HG02642 (cell line): ENCODE data around the gene SP3.

Experiments
- ATAC-seq: cut with Tn5 transposase; IDR thresholded peaks from one replicate; pipeline ENCODE4 v1.9.1; 2021; ENCODE audit warnings: mild to moderate bottlenecking; ENCODE audit not compliant: unreplicated experiment, poor library complexity

The SP3 gene

DNA sequence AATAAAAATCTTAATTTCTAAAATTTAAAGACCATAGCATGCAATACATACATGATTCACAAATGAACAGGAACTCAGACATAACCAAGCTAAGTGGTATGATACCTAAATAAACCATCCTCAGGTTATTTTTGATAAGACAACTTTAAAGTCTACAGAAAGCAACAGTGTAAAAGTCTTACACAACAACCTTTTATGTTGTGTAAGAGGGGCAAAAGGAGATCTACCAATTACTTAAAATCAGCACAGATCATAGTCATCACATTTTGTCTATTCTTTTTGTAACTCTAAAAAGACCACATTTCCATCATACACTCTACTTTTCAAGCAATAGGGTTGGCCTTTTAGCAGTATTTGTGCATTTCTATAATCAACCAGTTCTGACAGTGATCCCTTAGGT, 16.3 kb downstream of the SP3 start:
- no peak for ATAC-seq

DNA sequence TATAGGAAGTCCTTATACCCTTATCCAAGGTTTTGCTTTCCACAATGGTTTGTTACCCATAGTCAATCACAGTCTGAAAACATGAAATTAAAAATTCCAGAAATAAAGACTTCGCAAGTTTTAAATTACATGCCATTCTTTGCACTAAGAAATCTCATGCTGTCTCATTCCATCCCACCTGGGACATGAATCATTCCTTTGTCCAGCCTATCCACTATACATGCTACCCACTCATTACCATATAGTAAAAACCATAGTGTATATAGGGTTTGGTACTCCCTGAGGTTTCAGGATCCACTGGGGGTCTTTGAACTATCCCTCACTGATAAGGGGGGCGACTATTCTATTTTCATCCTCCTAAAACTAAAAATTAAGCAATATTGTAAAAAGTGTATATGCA, 17.0 kb downstream of the SP3 start:
- no peak for ATAC-seq

DNA sequence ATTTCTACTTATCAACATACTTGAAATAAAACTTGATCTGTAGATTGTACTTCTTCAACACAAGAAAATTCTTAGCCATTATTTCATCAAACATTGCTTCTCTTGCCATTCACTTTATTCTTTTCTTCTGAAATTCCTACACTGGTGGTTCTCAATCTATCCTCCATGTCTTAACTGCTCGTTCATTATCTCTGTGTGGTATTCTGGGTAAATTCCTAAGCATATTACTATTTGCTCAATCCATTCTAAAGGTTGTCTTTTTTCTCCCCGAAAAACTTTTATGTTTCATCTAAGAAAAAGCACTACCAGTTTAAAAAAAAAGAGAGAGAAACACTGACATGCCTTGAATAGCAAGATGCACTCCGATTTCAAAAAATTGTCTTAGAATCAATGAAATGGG, 18.0 kb downstream of the SP3 start:
- no peak for ATAC-seq

DNA sequence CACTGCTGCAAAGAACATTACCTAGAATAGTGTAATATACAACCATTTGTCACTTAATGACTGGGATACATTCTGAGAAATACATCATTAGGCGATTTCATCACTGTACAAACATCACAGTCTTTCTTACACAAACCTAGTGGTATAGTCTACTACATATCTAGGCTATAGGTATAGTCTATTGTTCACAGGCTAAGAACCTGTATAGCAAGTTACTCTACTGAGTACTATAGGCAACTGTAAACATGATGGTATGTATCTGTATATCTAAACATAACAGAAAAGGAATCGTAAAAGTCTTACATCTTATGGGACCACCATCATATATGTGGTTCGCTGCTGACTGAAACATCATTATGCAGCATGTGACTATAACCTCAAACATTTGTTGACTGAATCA, 21.4 kb downstream of the SP3 start:
- no peak for ATAC-seq

DNA sequence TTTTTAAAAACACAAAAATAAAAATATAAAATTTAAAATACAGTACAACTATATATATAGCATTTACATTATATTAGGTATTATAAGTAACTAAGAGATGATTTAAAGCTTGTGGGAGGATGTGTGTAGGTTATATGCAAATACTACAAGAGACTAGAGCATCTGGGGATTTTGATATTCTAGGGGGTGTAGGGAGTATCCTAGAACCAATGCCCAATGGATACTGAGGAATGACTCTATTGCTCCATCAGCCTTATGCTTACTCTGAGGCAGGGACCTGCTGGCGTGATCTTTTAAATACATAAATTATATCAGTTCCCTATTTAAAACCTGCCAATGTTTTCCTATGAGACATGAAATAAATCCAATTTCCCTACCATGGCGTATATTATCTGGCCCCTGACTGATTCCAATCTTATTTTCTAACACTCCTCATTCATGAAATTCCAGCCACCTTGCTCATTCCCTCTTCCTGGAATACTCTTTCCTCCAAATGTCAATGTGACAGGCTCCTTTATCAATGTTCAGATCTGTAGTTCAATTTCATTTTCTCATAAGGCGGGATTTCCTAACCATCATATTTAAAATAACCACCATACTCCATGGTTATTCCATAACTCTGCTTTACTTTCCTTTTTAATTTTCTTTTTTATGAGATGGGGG, 22.2 kb downstream of the SP3 start:
- ATAC-seq = no peak

DNA sequence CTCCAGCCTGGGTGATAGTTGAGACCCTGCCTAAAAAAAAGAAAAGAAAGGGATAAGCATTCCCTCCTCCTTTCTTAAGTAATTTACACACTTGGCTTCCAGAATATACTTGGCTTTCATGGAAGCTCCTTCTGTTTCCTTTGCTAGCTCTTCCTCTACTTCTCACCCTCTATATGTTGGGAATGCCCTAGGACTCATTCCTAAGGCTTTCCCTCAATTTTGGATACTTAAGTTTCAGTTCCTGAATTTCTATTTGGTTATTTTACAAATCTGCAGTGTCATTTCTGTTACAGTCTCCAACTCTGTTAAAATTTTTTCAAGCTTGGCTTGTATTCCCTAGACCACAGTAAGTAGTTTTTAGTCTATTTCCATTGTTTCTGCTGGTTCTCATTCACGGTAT, 23.6 kb downstream of the SP3 start:
- ATAC-seq = no peak

DNA sequence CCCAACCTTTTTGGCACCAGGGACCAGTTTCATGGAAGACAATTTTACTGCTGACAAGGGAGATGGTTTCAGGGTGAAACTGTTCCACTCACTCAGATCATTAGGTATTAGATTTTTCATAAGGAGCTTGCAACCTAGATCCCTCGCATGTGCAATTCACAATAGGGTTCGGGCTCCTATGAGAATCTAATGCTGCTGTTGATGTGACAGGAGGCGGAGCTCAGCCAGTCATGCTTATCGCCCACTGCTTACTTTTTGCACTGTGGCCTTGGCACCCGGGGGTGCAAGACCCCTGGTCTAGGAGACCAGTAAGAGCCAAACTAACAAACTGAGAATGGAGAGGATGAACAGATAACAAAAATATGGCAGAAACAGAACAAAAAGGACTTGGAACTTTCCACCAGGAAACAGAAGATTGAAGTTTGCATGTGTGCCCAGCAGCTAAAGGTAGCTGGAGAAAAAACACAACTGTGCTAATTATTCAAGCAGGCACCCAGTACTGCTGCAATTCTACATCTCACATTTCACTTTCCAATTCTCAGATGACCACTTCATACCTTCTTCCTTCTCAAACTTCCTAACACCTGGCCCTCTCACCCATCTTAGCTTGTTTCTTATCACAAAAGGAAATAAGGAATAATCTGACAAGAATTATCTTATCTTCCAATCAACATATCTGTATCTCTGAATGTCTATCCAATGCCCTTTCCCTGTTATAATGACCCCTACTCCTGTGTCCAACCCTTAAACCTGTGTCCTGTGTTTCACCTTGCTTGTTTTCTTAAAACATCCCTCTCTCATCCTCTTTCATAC, 24.8 kb downstream of the SP3 start:
- no peak for ATAC-seq

DNA sequence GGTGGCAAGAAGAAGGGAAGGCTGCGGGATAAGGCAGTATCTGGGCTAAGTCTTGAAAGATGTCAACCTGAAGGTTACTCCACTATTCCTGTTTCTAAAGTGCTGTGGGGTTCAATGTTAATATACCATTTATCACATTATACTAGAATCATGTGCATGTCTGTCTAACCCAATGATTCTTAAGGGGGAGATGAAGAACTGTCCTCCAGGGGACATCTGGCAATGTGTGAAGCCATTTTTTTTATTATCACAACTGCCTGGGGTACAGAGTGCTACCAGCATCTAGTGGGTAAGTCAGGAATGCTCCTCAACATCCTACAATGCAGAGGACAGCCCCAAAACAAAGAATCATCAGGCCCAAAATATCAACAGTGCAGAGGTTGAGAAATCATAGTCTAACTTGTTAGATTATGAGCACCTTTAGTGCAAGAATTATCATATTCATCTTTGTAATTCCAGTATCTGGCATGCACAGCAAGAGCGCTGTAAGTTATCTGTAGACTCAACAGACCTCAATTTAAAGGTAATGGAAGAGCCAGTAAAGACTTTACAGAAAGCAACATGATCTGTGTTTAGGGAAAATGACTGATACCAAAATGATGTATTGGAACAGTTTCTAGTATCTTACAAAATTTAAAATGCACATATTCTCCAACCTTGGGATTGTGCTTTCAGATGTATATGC, 26.3 kb downstream of the SP3 start:
- ATAC-seq = no peak

DNA sequence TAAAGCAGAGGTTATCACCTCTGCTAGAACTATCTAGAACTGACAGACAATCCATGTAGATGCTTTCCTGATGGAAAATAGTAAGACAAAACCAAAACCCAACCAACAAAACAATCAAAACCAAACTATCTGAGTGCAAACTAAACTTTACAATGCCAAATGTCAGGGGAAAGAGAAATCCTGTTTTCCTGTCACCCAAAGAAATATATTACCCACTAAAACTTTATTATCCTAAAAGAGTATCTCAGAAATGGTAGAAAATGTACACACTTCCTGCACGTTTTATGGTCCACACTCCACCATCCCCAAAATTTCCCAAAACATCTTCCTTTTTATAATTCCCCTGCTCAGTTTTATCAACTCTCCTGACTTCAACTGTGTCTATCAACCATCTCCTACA, 29.9 kb downstream of the SP3 start:
- no peak for ATAC-seq

DNA sequence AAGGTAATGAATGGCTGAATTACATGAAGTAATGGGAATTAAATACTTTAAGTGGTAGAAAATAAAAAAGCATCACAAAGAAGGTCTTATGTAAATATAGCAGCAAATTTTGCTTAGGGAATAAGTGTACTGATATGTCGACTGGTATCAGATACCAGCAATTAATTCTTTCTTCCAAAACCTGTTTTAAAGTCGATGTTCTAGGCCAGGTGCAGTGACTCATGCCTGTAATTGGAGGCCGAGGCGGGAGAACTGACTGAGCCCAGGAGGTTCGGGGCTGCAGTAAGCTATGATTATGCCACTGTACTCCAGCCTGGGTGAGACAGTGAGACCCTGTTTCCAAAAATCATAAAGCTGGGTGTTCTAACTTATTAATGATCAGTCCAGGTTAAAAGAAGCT, 30.3 kb downstream of the SP3 start:
- no peak for ATAC-seq

DNA sequence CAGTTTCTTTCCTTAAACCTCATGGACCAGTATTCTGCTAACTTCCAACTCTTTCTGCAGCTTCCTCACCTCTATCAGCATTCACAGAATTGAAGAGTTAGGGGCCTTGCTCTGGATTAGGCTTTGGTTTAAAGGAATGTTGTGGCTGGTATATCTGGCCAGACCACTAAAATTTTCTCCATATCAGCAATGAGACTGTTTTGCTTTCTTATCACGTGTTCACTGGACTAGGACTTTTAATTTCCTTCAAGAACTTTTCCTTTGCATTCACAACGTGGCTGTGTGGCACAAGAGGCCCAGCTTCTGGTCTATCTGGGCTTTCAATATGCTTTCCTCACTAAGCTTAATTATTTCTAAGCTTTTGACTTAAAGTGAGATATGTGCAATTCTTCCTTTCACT, 33.4 kb downstream of the SP3 start:
- ATAC-seq = no peak

DNA sequence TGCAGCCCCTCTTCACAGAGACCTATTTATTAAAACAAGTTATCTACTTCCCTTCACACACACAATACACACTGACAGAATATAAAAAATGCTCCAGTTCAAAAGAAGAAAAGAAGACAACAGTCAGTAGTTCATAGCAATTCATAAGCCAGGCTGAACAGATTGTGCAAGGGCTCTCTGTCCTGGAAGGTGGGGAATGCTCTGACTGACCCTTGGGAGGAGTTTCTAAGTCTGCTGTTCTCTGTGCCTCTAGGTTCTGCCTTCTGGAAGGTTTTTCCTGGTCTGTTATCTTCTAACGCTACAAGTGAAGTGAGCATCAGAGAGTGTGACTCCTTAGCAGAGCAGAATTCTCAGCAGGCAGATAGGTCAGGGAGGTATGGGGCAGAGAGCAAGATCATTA, 35.7 kb downstream of the SP3 start:
- ATAC-seq = no peak

DNA sequence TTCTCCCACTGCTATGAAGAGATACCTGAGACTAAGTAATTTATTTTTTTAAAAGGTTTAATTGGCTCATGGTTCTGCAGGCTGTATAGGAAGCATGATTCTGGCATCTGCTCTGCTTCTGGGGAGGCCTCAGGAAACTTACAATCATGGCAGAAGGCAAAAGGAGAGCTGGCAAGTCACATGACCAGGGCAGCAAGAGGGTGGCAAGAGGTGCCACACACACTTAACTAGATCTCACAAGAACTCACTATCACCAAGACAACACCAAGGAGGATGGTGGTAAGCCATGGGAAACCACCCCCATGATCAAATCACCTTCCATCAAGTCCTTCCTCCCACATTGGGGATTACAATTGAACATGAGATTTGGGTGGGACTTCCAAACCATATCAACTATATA, 38.3 kb downstream of the SP3 start:
- no peak for ATAC-seq

DNA sequence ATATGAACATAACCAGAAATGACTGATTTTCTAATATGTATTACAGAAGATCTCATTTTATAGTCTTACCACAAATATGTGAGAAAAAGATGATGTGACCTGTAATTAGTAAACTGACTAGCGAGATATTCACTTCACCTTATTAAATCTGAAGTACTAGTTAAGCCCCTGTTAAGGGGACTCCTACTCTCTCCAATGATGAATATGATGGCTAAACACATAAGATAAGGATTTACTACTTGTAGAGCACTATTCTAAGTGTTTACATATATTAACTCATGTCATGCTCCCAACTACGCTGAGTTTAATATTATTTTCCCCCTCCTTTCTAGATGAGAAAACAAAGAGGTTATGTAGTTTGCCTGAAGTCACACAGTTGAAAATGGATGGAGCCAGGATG, 40.9 kb downstream of the SP3 start:
- no peak for ATAC-seq

DNA sequence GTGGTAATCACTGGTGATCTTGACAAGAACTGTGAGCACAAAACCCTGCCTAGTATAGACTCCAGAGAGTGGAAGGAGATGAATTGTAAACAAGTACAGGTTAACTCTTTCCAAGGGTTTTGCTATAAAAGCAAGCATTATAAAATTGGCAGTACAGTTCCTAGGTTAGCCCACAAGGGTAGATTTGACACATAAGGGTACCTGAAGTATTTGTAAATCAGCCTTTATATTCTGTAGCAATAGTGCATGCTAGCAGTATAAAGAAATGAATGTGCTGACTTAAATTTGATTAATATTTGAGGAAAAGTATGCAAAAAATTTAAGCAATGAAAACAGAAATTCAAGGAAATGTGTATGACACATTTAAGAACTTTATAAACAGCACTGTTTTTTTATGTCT, 42.4 kb downstream of the SP3 start:
- ATAC-seq = no peak

DNA sequence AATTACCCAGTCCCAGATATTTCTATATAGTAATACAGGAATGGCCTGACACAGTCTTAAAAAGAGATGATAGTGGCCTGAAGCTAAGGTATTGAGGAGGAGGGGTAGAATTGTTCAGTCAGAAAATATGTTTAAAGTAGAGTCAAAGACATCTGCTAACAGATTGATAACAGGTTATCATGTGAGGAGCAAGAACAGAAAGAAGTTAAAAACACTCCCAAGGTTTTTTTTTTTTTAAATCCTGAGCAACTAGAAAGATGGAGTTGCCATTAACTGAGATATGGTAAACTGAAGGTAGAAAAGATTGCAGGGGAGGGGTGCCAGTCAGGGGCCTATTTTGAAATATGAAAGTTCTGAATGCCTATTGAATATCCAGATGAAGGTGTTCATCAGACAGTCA, 43.1 kb downstream of the SP3 start:
- ATAC-seq = no peak

DNA sequence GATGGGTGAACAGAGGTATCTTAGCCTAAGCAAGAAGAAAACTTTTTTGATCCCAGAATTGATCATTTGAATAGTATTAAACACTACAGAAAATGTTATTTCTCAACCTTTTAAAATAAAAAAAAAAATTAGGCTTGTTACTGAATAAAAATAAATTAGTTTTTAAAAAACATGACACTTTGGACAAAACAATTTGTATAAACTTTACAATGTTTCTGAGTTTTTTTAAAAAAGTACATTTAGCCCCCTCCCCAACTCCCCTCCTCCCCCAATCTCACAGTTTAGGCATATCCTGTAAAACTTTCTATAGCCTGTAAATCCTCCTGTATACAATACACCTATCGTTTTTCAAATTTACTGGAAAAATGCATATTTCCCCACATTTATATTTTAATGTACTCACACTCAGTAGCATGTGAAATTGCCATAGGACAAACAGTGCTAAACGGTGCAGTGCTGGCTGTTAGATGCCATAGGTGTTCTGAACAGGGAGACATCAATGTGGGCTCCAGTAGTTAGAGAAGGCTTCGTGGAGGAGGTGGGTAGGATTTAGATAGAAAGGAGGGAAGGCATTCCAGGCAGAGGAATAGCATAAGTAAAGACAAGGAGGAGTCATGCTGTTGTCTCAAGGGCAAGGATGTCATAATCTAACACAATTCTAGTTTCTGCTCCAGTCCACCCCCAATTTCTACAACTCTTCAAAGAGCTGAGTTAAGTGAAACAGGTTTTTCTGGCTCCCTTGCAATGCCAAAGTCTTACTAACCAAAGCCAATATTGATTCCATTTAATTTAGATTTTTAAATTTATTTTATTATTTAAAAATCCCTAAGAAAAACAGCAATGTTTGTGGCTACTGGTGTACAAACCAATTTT, 50.9 kb downstream of the SP3 start:
- no peak for ATAC-seq

DNA sequence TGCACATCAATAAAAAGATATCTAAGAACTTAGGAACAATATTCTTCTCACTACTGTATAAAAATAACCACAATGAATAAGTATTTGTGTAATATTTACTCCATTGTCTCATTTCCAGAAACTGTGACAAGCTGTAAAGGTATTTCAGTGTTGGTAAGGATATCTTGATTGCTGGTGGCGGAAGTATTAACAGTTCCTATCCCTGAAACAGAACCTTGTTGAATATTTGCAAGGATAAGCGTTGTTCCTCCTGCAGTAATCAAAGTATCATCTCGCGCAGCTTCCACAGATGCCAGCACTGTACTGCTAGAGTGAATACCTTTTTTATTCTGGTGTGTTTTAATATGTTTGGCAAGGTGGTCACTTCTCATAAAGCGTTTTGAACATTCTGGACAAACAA, 55.3 kb downstream of the SP3 start:
- ATAC-seq = no peak

DNA sequence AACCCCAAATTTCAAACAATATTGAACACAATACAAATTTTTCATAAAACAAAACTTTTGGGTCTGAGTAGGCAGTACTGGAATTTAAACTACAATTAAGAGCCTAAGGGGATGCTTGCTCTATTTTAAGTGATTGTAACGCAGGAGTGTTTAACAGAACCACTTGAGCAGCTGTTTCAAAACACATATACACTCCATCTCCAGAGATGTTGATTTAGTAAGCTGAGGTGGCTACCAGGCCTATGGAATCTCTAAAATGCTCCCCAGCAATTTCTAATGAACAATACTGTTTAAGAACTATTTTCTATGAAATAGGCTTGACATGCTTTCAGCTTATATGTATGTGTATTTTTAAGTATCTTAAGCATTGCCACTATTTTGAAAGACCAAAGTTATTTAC, 58.5 kb downstream of the SP3 start:
- no peak for ATAC-seq

DNA sequence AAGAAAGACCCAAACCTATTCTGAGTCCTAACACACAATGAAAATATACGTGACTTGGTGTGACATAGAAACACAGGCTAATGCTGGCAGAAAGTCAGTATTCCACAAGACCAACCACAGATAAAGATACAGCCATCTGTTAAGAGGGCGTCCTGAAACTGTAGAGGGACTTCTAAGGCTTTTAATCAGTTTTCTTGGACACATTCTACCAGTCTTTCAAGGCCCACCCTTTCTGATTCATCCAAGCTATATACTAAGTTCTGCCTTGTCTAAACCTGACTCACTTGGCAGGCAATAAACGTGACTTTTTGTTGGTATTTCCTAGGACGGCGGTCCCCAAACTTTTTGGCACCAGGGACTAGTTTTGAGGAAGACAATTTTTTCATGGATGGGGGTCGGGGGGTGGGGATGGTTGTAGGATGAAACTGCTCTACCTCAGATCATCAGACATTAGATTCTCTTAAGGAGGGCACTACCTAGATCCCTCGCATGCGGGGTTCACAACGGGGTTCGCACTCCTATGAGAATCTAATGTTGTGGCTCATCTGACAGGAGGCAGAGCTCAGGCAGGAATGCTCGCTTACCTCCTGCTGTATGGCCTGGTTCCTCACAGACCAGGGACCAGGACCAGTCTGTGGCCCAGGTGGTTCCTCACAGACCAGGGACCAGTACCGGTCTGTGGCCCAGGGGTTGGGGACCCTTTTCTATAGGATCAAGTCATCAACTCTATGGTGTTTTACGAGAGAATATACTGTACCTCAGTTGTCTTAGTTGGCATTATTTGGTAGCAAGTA, 61.4 kb downstream of the SP3 start:
- no peak for ATAC-seq
